Upper lobe of left lung (tissue), 4 donors: ENCODE results near the gene PHTF1.

Experiments used
- POLR2A ChIP-seq, 4 donors: fragments of 450-650 bp; IDR thresholded peaks; one replicate each; pipeline ENCODE4 v1.5.1; 2016 to 2017; ENCODE audit warnings: antibody characterized with exemption in 4 of 4, mild to moderate bottlenecking in 2 of 4
- POLR2AphosphoS5 ChIP-seq, 2 donors: sonication (generic); formaldehyde crosslinking; IDR thresholded peaks; one replicate each; pipeline ENCODE4 v1.5.1; 2017; ENCODE audit warnings: antibody characterized with exemption in 2 of 2
- TF ChIP-seq, protein P1 (sequence below), 6 experiments: fragments of 450-650 bp in 4 of 6; fragments of 200-600 bp in 2 of 6; sonication (generic) in 2 of 6; IDR thresholded peaks; one replicate each; pipeline ENCODE4 v1.5.1; 2016 to 2019; ENCODE audit warnings: antibody characterized with exemption in 6 of 6

GRCh38 chr1:113701429-113701828 lies 57.9 kb downstream of the PHTF1 start:
- no peak for TF ChIP-seq POLR2AphosphoS5 (IDR thresholded peaks at IDR 0.05)
- no peak for TF ChIP-seq POLR2A (IDR thresholded peaks at IDR 0.05)
- TF ChIP-seq, protein P1, sequence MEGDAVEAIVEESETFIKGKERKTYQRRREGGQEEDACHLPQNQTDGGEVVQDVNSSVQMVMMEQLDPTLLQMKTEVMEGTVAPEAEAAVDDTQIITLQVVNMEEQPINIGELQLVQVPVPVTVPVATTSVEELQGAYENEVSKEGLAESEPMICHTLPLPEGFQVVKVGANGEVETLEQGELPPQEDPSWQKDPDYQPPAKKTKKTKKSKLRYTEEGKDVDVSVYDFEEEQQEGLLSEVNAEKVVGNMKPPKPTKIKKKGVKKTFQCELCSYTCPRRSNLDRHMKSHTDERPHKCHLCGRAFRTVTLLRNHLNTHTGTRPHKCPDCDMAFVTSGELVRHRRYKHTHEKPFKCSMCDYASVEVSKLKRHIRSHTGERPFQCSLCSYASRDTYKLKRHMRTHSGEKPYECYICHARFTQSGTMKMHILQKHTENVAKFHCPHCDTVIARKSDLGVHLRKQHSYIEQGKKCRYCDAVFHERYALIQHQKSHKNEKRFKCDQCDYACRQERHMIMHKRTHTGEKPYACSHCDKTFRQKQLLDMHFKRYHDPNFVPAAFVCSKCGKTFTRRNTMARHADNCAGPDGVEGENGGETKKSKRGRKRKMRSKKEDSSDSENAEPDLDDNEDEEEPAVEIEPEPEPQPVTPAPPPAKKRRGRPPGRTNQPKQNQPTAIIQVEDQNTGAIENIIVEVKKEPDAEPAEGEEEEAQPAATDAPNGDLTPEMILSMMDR (IDR thresholded peaks at IDR 0.05): no peak
